ENCODE results near the gene MCC. TPM values are rescaled to one million over a fixed set of nuclear protein-coding genes. Genes with fewer than 3 reads are reported as not detected.

The MCC gene
- total RNA-seq, 1 experiment from 2014 or later: 8.1 TPM

- DNase-seq (ENCODE audit: low read depth): peak; percentile 54
These were observed 237.8 kb downstream of the MCC start for GRCh38 chr5:113250341-113250953.

- no peak for DNase-seq (ENCODE audit: low read depth)
These were observed 239.0 kb downstream of the MCC start for GRCh38 chr5:113249206-113249605.

GRCh38 chr5:113246361-113246870 is 241.8 kb downstream of the MCC start:
- no peak for DNase-seq (ENCODE audit: low read depth)

GRCh38 chr5:113245427-113246225 is 242.6 kb downstream of the MCC start:
- no peak for DNase-seq (ENCODE audit: low read depth)

GRCh38 chr5:113244966-113245365 is 243.3 kb downstream of the MCC start:
- DNase-seq (ENCODE audit: low read depth): no peak

- DNase-seq (ENCODE audit: low read depth): no peak
These were observed 244.9 kb downstream of the MCC start for GRCh38 chr5:113243349-113243664.

- no peak for DNase-seq (ENCODE audit: low read depth)
These were observed 245.5 kb downstream of the MCC start for GRCh38 chr5:113242481-113243348.

- no peak for DNase-seq (ENCODE audit: low read depth)
These were observed 247.1 kb downstream of the MCC start for GRCh38 chr5:113240951-113241726.

GRCh38 chr5:113240032-113240431 is 248.2 kb downstream of the MCC start:
- DNase-seq (ENCODE audit: low read depth): no peak

- no peak for DNase-seq (ENCODE audit: low read depth)
These were observed 250.4 kb downstream of the MCC start for GRCh38 chr5:113237893-113238292.

- DNase-seq (ENCODE audit: low read depth): no peak
These were observed 251.5 kb downstream of the MCC start for GRCh38 chr5:113236536-113237288.

- no peak for DNase-seq (ENCODE audit: low read depth)
These were observed 252.4 kb downstream of the MCC start for GRCh38 chr5:113235884-113236283.

GRCh38 chr5:113234546-113234945 is 253.7 kb downstream of the MCC start:
- DNase-seq (ENCODE audit: low read depth): no peak

- DNase-seq (ENCODE audit: low read depth): no peak
These were observed 254.6 kb downstream of the MCC start for GRCh38 chr5:113233606-113234005.

GRCh38 chr5:113232667-113233066 is 255.6 kb downstream of the MCC start:
- DNase-seq (ENCODE audit: low read depth): no peak

GRCh38 chr5:113232221-113232620 is 256.0 kb downstream of the MCC start:
- DNase-seq (ENCODE audit: low read depth): no peak

GRCh38 chr5:113231653-113232000 is 256.6 kb downstream of the MCC start:
- DNase-seq (ENCODE audit: low read depth): no peak

GRCh38 chr5:113230711-113231652 is 257.3 kb downstream of the MCC start:
- DNase-seq (ENCODE audit: low read depth): peak; percentile 76

- DNase-seq (ENCODE audit: low read depth): no peak
These were observed 260.5 kb downstream of the MCC start for GRCh38 chr5:113227798-113228197.
